Thyroid gland (tissue), 4 donors: ENCODE data around the gene SLC23A2. TPM values are rescaled to one million over a fixed set of nuclear protein-coding genes. Genes with fewer than 3 reads are reported as not detected.

Experiments used
- DNase-seq, 2 donors: peaks; one replicate each; pipeline ENCODE4 v3.0.0-alpha.2; 2019
- H3K27ac ChIP-seq, 3 donors: fragments of 200-600 bp; sonication (generic); 1 replicate in 2 of 3; 2 replicates in 1 of 3; pipeline ENCODE4 v1.5.1; 2016 to 2019; ENCODE audit warnings: mild to moderate bottlenecking in 1 of 3, moderate library complexity in 1 of 3
- H3K27me3 ChIP-seq: fragments of 200-600 bp; sonication (generic); one replicate; pipeline ENCODE4 v1.5.1; 2019
- H3K36me3 ChIP-seq, 2 donors: fragments of 200-600 bp; sonication (generic); one replicate each; pipeline ENCODE4 v1.5.1; 2016 to 2019
- H3K4me1 ChIP-seq, 2 donors: fragments of 200-600 bp; sonication (generic); one replicate each; pipeline ENCODE4 v1.5.1; 2017 to 2019
- H3K4me3 ChIP-seq, 3 donors: fragments of 200-600 bp; sonication (generic); replicated peaks in 1 of 3; 1 replicate in 2 of 3; 2 replicates in 1 of 3; pipeline ENCODE4 v1.5.1; 2016; ENCODE audit warnings: mild to moderate bottlenecking in 1 of 3
- H3K9me3 ChIP-seq: fragments of 200-600 bp; sonication (generic); one replicate; pipeline ENCODE4 v1.5.1; 2017
- CTCF ChIP-seq, 6 experiments: fragments of 200-600 bp in 3 of 6; fragments of 450-650 bp in 3 of 6; sonication (generic) in 3 of 6; IDR thresholded peaks; one replicate each; pipeline ENCODE4 v1.5.1; 2016 to 2019; ENCODE audit warnings: antibody characterized with exemption in 6 of 6, mild to moderate bottlenecking in 2 of 6, inconsistent platforms in 1 of 6, moderate library complexity in 1 of 6
- POLR2A ChIP-seq, 2 donors: fragments of 450-650 bp; IDR thresholded peaks; one replicate each; pipeline ENCODE4 v1.6.1; 2017; ENCODE audit warnings: antibody characterized with exemption in 2 of 2, mild to moderate bottlenecking in 2 of 2, moderate library complexity in 1 of 2
- WGBS, 2 donors: methylation state at CpG; one replicate each; pipeline ENCODE4 v1.1.5; 2017; 5-methylcytosine and 5-hydroxymethylcytosine counted together
- intact Hi-C: fragments of 100-400 bp; cut with DNase I; formaldehyde crosslinking; loops from one replicate; pipeline ENCODE4 v1.15.1; 2023
- total RNA-seq, 4 donors: library from RNA; depleted of rRNA; stranded (reverse); fragments of >200 nt; gene quantifications; one replicate each; pipeline ENCODE4 v1.2.3, GENCODE V29; 2016

The SLC23A2 gene
- total RNA-seq, 4 donors from 2014 or later = 36.3 to 67.1 (median 53.7) TPM

GRCh38 chr20:4836935-4837334, 164.4 kb downstream of the SLC23A2 start:
- intact Hi-C loops = no loop called here
- no peaks in the 10 kb centered on the region for H3K9me3 ChIP-seq
- TF ChIP-seq POLR2A (IDR thresholded peaks at IDR 0.05) (no peak), CTCF (IDR thresholded peaks at IDR 0.05) (no peak)
- no peaks in the 10 kb centered on the region for H3K27me3 ChIP-seq
- DNase-seq = no peak
- 56 to 61% methylated on average over 4 of the region's 4 CpGs for WGBS, 2 donors
- no peaks in the 10 kb centered on the region for H3K36me3 ChIP-seq
- no peak overlapping the region for H3K27ac ChIP-seq
- no peaks in the 10 kb centered on the region for H3K4me1 ChIP-seq
- H3K4me3 ChIP-seq = no peak overlapping the region

- no peaks in the 10 kb centered on the region for H3K9me3 ChIP-seq
- no peak for DNase-seq
- no peaks in the 10 kb centered on the region for H3K36me3 ChIP-seq
- no peaks in the 10 kb centered on the region for H3K4me1 ChIP-seq
- intact Hi-C loops = no loop called here
- WGBS, 2 donors = 83 to 86% methylated on average over 6 of the region's 6 CpGs
- H3K27ac ChIP-seq = no peak overlapping the region
- no peak overlapping the region for H3K4me3 ChIP-seq
- TF ChIP-seq POLR2A (IDR thresholded peaks at IDR 0.05) = no peak
- no peak for TF ChIP-seq CTCF (IDR thresholded peaks at IDR 0.05)
- no peaks in the 10 kb centered on the region for H3K27me3 ChIP-seq
Measured at GRCh38 chr20:4836473-4836872, 164.8 kb downstream of the SLC23A2 start.

GRCh38 chr20:4835244-4836177, 165.8 kb downstream of the SLC23A2 start:
- DNase-seq = no peak
- H3K9me3 ChIP-seq = no peaks in the 10 kb centered on the region
- intact Hi-C loops = no loop called here
- H3K36me3 ChIP-seq = no peaks in the 10 kb centered on the region
- 55 to 60% methylated on average over 16 of the region's 16 CpGs for WGBS, 2 donors
- no peak overlapping the region for H3K4me3 ChIP-seq
- H3K27ac ChIP-seq = no peak overlapping the region
- no peaks in the 10 kb centered on the region for H3K27me3 ChIP-seq
- TF ChIP-seq POLR2A (IDR thresholded peaks at IDR 0.05) (no peak), CTCF (IDR thresholded peaks at IDR 0.05) (no peak)
- no peaks in the 10 kb centered on the region for H3K4me1 ChIP-seq

GRCh38 chr20:4833074-4833728, 168.1 kb downstream of the SLC23A2 start:
- TF ChIP-seq CTCF (IDR thresholded peaks at IDR 0.05) = no peak
- no peak for TF ChIP-seq POLR2A (IDR thresholded peaks at IDR 0.05)
- intact Hi-C loops = no loop called here
- 75% methylated on average over 6 of the region's 6 CpGs for WGBS, 2 donors
- no peak for DNase-seq
- Histone ChIP-seq H3K9me3 (no peaks in the 10 kb centered on the region), H3K4me3 (no peak overlapping the region), H3K27ac (no peak overlapping the region), H3K4me1 (no peaks in the 10 kb centered on the region), H3K36me3 (no peaks in the 10 kb centered on the region), H3K27me3 (no peaks in the 10 kb centered on the region)

GRCh38 chr20:4832469-4832868, 168.8 kb downstream of the SLC23A2 start:
- TF ChIP-seq CTCF (IDR thresholded peaks at IDR 0.05) (no peak), POLR2A (IDR thresholded peaks at IDR 0.05) (no peak)
- intact Hi-C loops = no loop called here
- DNase-seq = no peak
- Histone ChIP-seq H3K36me3 (no peaks in the 10 kb centered on the region), H3K27me3 (no peaks in the 10 kb centered on the region), H3K9me3 (no peaks in the 10 kb centered on the region), H3K4me1 (no peaks in the 10 kb centered on the region), H3K27ac (no peak overlapping the region), H3K4me3 (no peak overlapping the region)
- 93 to 97% methylated on average over 2 of the region's 2 CpGs for WGBS, 2 donors
